ENCODE results near the gene EGLN2.
"Not testable (repeated sequence)": the region's sequence is repeated elsewhere in the genome, so short reads cannot be mapped to it uniquely, and the experiment has no call there.

Gene EGLN2

DNA sequence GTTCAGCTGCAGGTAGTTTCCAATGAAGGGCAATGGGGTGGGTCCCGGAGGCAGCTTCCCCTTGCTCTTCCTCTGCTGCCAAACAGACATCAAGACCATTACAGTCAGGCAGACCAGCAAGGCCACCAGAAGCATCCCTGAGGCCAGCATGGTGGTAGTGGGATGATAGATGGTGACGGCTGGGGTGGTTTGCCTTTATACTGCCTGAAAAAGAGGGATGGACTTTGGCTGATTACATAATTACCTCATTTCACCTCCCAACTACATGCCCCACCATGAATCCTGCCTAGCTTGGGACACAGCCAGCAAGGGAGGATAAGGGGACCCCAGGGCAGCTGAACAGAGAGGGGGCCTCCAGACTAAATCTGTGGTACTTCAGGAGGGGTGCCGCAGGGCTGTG is 51.3 kb downstream of the EGLN2 start, which contains the start of gene CYP2A6:
Gene CYP2A6 (minus strand): TSS at position 171 of the 400 bp plus-strand sequence. CDS start 21 bp downstream, at position 150.
- not testable (repeated sequence) for DNase-seq

- not testable (repeated sequence) for DNase-seq
These were observed 53.6 kb downstream of the EGLN2 start for GRCh38 chr19:40852467-40853152.
